DMS79 treated with DMSO at 0.1 percent for 48 hours (cell line): Measurements from ENCODE around the gene PROC.
"Not testable (repeated sequence)": the region's sequence is repeated elsewhere in the genome, so short reads cannot be mapped to it uniquely, and the experiment has no call there.

Experiments
- DNase-seq: peaks from one replicate; lab custom pipeline; 2025; lab: John Stamatoyannopoulos, UW

The PROC gene

GRCh38 chr2:127397568-127398238 is 20.5 kb upstream of the PROC start:
- peak; percentile 39 for DNase-seq

GRCh38 chr2:127398239-127398590 is 20.0 kb upstream of the PROC start:
- peak; percentile 84 for DNase-seq

GRCh38 chr2:127400533-127400896 is 17.7 kb upstream of the PROC start:
- no peak for DNase-seq

- no peak for DNase-seq
These were observed 17.1 kb upstream of the PROC start for GRCh38 chr2:127400897-127401756.

GRCh38 chr2:127401757-127402695 is 16.2 kb upstream of the PROC start:
- DNase-seq = no peak

GRCh38 chr2:127403460-127403859 is 14.8 kb upstream of the PROC start:
- DNase-seq = no peak

- DNase-seq = no peak
These were observed 13.6 kb upstream of the PROC start for GRCh38 chr2:127404466-127405254.

GRCh38 chr2:127405255-127405610 is 13.0 kb upstream of the PROC start:
- DNase-seq = no peak

GRCh38 chr2:127406454-127406853 is 11.8 kb upstream of the PROC start:
- DNase-seq = no peak

- no peak for DNase-seq
These were observed 11.1 kb upstream of the PROC start for GRCh38 chr2:127407091-127407490.

GRCh38 chr2:127407661-127408003 is 10.6 kb upstream of the PROC start:
- no peak for DNase-seq

GRCh38 chr2:127408004-127408806 is 10.0 kb upstream of the PROC start:
- DNase-seq = peak; percentile 84

GRCh38 chr2:127408807-127409099 is 9.5 kb upstream of the PROC start:
- DNase-seq = no peak

- DNase-seq = not testable (repeated sequence)
These were observed 8.5 kb upstream of the PROC start for GRCh38 chr2:127409716-127410115.

- no peak for DNase-seq
These were observed 7.2 kb upstream of the PROC start for GRCh38 chr2:127410871-127411652.

GRCh38 chr2:127411653-127412369 is 6.4 kb upstream of the PROC start:
- no peak for DNase-seq

GRCh38 chr2:127413200-127413599 is 5.0 kb upstream of the PROC start:
- no peak for DNase-seq

GRCh38 chr2:127413782-127414637 is 4.2 kb upstream of the PROC start:
- DNase-seq = no peak
